Nephron progenitor cell (in vitro differentiated cells): ENCODE results near the gene TSPEAR.

Experiments used
- DNase-seq: peaks from one replicate; pipeline ENCODE4 v3.0.0; 2021
- H3K27ac Mint-ChIP-seq: 2 replicates; pipeline ENCODE4 v1.8.0; 2021; ENCODE audit warnings: mild to moderate bottlenecking, moderate library complexity, mixed read lengths
- H3K27me3 Mint-ChIP-seq: 2 replicates; pipeline ENCODE4 v1.8.0; 2021; ENCODE audit warnings: mild to moderate bottlenecking, low read depth, mixed read lengths; ENCODE audit not compliant: poor library complexity
- H3K36me3 Mint-ChIP-seq: 2 replicates; pipeline ENCODE4 v1.8.0; 2021; ENCODE audit warnings: low read depth, mixed read lengths
- H3K4me1 Mint-ChIP-seq: 2 replicates; pipeline ENCODE4 v1.8.0; 2021; ENCODE audit warnings: mixed read lengths
- H3K4me3 Mint-ChIP-seq: 2 replicates; pipeline ENCODE4 v1.8.0; 2021; ENCODE audit warnings: mild to moderate bottlenecking, moderate library complexity, mixed read lengths
- H3K9me3 Mint-ChIP-seq: 2 replicates; pipeline ENCODE4 v1.8.0; 2021; ENCODE audit warnings: mild to moderate bottlenecking, moderate library complexity, mixed read lengths
- CTCF ChIP-seq: fragments of 200-600 bp; sonication (generic); IDR thresholded peaks from 2 replicates; pipeline ENCODE4 v1.5.0; 2021; ENCODE audit warnings: antibody characterized with exemption

Gene TSPEAR

GRCh38 chr21:44510508-44511218 lies 200.7 kb downstream of the TSPEAR start:
- Mint-ChIP-seq H3K4me3 (no peak overlapping the region), H3K9me3 (no peaks in the 10 kb centered on the region), H3K27ac (no peak overlapping the region), H3K27me3 (peaks cover 4% of the 10 kb centered on the region), H3K4me1 (peaks cover 21% of the 10 kb centered on the region), H3K36me3 (no peaks in the 10 kb centered on the region)
- peak; percentile 95 for TF ChIP-seq CTCF
- DNase-seq: peak; percentile 82

GRCh38 chr21:44510109-44510507 lies 201.3 kb downstream of the TSPEAR start:
- peaks cover 26% of the 10 kb centered on the region for H3K4me1 Mint-ChIP-seq

GRCh38 chr21:44509539-44509938 lies 201.8 kb downstream of the TSPEAR start:
- H3K27ac Mint-ChIP-seq: no peak overlapping the region
- peaks cover 26% of the 10 kb centered on the region for H3K4me1 Mint-ChIP-seq
- H3K9me3 Mint-ChIP-seq: no peaks in the 10 kb centered on the region
- TF ChIP-seq CTCF: no peak
- no peak overlapping the region for H3K4me3 Mint-ChIP-seq
- DNase-seq: no peak
- no peaks in the 10 kb centered on the region for H3K36me3 Mint-ChIP-seq
- H3K27me3 Mint-ChIP-seq: peaks cover 4% of the 10 kb centered on the region

More at GRCh38 chr21:44510109-44510507, 201.3 kb downstream of the TSPEAR start:
- no peak for DNase-seq
- Mint-ChIP-seq H3K9me3 (no peaks in the 10 kb centered on the region), H3K4me3 (no peak overlapping the region), H3K27ac (no peak overlapping the region), H3K27me3 (peaks cover 4% of the 10 kb centered on the region), H3K36me3 (no peaks in the 10 kb centered on the region)
- no peak for TF ChIP-seq CTCF

GRCh38 chr21:44508711-44509445 lies 202.5 kb downstream of the TSPEAR start:
- Mint-ChIP-seq H3K4me3 (no peak overlapping the region), H3K36me3 (no peaks in the 10 kb centered on the region), H3K9me3 (no peaks in the 10 kb centered on the region), H3K4me1 (peaks cover 26% of the 10 kb centered on the region), H3K27me3 (peaks cover 4% of the 10 kb centered on the region), H3K27ac (no peak overlapping the region)
- no peak for TF ChIP-seq CTCF
- no peak for DNase-seq

- H3K27me3 Mint-ChIP-seq: peaks cover 4% of the 10 kb centered on the region
- no peak for DNase-seq
- H3K4me3 Mint-ChIP-seq: no peak overlapping the region
- no peaks in the 10 kb centered on the region for H3K36me3 Mint-ChIP-seq
- H3K27ac Mint-ChIP-seq: no peak overlapping the region
- H3K4me1 Mint-ChIP-seq: peaks cover 26% of the 10 kb centered on the region
- no peak for TF ChIP-seq CTCF
- no peaks in the 10 kb centered on the region for H3K9me3 Mint-ChIP-seq
Measured at GRCh38 chr21:44508426-44508710, 203.0 kb downstream of the TSPEAR start.
